Activated T-cell treated with anti-CD3 and anti-CD28 coated beads for 1 hour (primary cell): Measurements from ENCODE around the gene DEFB110.

Experiments
- DNase-seq: peaks from one replicate; pipeline ENCODE4 v3.0.0-alpha.2; 2020; ENCODE audit warnings: low read depth

The DEFB110 gene

DNA sequence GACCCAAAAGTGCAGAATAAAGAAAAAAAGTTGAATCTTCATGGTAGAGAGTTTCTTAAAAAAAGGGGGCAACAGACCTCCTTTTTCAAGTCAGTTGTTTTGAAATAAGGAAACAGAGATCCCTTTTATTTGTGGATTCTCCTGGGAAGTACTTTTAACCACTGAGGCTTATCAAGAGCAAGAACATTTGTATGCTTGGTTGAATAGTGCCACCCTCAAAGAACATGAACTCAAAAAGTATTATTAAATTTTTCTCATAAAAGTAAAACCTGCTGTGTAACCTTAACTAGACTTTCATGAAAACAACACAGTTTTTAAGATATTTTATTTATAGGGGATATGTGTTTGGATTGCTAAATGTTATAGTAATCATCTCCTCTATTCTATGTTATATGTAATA, at the start of gene DEFB110:
TSS of gene DEFB110 (minus strand) at position 101 of the 400 bp plus-strand sequence. CDS start at position 42, 59 bp downstream.
- DNase-seq, result no peak

DNA sequence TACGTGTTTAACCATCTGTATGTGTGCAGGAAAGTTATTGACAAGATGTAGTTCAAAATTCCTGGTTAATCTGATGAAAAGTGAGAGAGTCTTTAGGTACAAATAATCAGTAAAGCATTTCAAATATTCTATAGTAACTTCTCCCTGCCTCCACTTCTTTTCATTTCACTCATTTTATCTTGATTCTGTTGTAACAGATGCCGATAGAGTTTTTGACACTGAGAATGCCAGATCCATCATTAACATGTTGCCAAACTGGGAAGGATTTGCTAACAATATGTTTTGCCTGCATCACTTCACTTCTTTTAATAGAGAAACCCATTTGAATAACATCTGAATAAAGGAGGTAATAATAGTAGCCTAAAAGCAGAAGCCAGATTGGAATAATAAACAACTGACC, 48.3 kb upstream of the DEFB110 start:
- no peak for DNase-seq

DNA sequence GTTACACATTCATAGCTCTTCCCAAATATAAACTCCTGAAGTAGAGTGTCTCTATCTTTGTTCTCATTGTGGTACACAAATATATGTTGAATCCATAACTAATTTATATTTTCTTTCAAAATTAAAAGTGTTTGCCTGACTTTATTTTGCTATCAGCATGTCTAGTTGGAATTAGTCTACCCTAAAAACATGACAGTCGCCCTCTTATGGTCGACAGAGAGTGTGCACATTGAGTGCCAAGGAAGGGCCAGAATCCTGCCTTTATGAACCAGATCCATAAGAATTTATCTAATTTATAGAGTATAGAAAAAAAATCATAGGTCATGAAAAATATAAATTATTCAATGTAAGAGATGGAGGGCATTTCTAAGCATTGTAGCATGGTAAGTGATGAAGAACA, 40.3 kb upstream of the DEFB110 start:
- DNase-seq, result no peak

DNA sequence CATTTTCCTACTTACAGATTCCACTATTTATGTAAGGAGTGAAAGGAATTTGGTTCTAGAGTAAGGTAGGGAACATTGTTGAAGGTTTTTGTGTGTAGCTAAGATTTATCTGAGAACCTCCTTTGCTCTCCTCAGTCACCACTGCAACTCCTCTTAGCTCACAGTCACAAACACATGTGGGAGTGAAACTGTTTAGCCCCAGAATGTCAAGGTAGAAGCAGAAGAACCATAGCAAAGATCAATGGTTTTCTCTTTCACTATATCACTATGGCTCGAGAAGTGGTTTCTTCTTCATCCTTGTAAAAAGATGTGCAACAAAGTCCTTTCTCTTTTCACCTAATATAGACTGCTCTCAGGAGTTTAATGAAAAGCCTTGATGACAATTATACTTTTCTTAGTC, 34.4 kb upstream of the DEFB110 start:
- no peak for DNase-seq

DNA sequence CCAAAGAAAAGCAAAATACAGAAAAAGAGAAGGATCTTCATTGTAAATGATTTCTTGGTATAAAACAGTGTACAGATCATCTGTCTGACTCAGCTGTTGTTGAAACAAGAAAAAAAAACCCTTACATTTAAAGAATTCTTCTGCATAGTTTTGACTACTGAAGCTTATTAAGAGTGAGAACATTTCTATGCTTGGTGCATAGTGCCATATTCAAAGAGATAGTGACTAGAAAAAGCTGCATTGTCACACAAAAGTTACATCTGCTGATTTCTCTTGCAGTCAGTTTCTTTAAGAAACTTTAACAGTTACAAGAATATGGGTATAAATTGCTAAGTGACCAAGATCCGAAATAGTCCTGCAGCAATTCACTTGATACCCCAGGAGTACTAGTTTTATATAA, 28.0 kb upstream of the DEFB110 start, which contains the start of gene DEFB112:
TSS of gene DEFB112 (minus strand) at position 101 of the 400 bp plus-strand sequence. CDS start at position 41, 60 bp downstream.
- DNase-seq, result no peak

DNA sequence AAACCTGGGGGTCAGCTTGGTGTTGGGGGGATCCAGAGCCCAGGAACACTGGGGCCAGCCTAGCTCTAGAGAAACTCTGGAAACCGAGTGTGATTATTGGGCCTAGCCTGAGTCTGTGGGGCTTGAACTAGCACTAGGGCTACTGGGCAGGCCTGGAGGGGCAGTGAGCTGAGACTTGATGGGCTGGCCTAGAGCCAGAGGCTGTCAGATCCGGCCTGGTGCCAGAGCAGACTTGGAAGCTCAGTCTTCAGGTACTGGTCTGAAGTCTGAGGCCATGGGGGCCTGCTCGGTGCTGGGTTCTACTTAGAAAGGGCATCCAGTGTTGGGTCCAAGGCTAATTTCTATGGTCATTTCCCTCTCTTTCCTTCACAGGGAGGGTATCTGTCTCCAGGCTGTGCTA, 25.2 kb upstream of the DEFB110 start:
- no peak for DNase-seq

DNA sequence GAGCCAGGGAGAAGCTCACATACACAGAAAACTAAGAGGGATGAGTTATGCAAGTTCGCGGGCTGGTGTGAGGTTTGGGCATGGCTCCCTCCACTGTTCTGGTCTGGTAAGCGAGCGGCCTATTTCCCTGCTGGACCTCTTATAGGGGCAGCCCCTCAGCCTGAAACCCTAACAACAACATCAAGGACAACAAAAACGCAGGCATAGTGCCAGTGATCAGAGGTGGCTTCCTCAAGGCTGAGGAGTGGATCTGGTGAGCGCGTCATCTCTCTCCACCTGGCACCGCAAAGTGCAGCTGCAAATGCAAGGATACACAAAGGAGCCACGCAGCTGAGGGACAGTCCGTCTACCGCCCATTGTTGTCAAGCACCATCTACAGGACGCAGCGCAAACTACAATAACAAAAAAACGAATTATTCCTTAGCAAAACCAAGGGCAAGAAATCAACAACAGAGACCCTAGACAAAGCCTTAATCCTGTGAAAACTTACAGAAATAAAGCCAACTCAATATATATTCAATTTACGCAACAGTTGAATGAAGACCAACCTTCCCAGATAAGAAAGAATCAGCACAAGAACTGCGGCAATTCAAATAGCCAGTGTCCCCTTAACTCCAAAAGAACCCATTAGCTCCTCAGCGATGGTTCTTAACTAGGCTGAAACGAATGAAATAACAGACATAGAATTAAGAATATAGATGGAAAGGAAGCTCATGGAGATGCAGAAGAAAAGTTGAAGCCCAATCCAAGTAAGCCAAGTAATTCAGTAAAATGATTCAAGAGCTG, 9.2 kb upstream of the DEFB110 start:
- DNase-seq, result no peak

DNA sequence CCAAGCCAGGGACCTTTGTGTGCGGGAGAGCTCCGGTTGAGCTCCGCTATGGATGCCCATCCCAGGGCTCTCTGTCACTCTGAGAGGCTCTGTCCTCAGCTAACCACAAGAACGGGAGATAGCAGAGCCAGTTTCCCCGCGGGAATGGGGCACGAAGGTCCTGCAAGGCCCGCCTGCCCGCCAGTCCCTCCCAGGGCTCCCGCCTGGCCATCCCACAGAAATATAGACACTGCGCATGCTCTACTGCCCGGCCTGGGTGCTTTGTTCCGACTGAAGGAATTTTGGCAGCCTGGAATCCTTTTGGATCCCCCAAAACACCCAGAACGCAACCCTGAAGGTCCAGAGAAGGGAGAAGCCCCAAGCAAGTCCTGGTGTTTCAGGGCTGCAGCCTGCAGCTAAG, 8.6 kb upstream of the DEFB110 start:
- DNase-seq, result no peak

DNA sequence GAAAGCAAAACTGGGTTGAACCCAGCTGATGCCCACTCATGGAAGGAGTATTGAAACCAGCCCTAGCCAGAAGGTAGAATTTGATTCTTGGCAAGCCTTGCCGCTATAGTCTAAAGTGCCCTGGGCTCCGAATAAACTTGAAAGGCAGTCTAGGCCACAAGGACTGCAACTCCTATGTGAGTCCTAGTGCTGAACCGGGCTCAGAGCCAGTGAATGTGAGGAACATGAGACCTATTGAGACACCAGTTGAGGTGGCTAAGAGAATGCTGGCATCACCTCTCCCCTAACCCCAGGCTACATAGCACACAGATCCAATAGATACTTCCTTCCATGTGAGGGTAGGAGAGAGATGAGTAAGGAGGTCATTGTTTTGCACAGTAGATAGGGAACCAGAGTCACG, 3.5 kb upstream of the DEFB110 start:
- DNase-seq, result no peak

DNA sequence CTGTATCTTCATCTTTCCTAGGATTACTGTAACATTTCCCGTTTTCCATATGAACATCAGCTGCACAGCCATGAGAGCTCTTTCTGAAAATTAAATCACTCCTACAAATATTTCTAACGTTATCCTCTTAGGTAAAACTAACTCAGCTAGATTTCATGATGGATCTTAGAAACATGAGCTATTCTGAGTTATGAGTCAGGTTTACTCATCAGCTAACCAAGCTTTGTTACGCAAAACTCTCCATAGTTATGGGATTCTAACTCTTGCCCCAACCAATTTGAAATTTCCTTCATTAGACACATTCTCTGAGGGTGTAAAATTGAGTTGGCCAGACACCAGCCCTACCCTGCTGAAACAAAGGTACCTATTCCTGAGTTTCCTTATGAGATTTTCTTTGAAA, 14.0 kb downstream of the DEFB110 start:
- no peak for DNase-seq

DNA sequence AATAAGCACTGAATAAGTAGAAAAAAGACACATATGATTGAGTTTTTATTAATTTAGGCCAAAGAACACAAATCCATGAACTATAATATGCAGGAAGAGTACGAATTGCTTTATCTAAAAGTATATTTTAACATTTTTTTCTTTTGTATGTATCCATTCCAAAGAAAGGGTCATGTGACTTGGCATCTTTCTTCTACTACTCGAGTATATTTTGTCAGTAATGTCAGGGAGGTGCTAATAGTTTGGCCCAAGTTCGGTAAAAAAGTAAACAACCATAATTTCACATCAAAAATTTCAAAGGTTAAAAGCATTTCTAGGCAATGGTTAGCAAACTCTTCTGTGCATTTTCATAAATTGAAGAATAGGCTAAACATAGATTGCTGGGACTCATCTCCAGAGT, 18.7 kb downstream of the DEFB110 start:
- DNase-seq, result no peak

DNA sequence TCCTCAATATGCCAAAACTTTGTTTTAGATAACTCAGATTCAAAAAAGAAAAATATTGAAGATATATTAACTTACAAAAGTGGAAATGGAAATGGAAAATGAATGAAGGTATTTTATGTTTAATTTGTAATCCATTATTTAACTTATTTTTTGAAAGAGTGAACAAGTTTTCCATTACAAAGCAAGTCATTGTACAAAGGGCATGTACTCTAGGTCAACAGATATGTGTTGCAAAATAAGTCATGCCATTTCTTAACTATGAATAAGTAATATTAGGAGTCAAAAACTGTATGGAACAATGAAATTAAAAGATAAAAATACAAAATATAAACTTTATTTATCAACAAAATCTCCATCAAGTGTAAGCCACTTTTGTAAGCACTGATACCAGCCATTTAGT, 26.5 kb downstream of the DEFB110 start:
- no peak for DNase-seq

DNA sequence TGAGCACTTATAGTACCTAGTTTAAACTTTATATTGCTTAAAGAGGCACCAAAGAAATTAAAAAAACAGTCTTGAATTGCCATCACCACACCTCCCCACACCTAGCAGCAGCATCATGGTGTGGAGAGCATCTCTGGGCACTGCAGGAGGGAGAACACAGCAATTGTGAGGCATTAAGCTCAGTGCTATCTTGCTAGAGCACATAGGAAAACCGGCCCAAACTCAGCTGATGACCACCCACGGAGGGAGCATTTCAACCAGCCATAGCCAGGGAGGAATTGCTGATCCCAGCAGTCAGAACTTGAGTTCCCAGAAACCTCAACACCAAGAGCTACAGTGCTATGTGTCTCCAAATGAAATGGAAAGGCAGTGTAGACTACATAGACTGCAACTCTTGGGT, 32.9 kb downstream of the DEFB110 start:
- DNase-seq, result no peak

DNA sequence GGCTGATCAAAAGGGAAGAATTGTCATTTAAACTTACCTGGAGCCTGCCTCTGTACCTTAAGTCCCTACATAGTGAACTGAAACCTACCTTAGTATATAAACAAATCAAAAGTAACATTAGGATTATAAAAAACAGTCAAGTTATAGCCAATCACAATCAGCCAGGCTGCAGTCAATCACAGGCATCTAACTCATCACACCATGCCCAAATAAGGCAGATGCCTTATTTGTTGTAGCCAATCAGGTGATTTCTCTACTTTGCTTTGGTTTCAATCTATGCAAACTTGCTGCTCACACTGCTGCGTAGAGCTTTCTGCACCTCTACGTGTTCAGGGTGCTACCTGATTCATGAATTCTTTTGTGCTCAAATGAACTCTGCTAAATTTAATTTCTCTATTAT, 34.0 kb downstream of the DEFB110 start:
- DNase-seq, result no peak

DNA sequence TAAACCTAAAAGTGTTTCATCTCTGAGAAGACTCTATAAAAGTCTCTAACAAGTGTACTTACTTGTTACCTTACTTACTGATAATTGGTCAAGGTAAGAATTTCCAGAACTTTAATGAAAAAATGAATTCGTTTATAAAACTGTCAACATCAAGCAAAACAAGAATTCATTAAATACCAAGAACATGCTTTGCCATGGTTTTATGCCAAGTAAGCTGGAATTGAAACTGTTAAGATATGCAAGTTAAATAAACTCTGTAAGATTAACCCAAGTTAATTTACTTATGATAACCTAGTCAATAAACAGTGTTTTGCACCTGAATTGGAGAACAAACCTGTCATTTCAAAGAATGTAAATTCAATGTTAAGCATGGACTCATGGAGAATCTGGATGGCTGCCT, 35.2 kb downstream of the DEFB110 start:
- no peak for DNase-seq

DNA sequence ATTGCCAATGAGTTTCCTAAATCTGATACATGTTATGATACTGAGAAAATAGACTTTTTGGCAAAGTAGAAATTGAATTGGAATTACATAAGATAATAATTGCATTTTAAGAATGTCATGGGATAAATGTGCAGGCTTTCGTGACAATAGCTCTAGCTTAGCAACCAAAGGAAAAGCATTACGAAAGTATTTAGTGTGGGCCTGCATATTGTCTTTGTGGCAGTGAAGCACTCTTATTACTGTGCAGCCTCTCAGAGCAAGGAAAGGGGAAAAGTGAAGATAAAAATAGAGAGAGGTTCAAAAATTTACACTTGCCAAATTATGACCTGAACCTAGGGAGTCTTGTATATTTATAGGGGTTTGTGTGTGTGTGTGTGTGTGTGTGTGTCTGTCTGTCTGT, 39.7 kb downstream of the DEFB110 start:
- no peak for DNase-seq

DNA sequence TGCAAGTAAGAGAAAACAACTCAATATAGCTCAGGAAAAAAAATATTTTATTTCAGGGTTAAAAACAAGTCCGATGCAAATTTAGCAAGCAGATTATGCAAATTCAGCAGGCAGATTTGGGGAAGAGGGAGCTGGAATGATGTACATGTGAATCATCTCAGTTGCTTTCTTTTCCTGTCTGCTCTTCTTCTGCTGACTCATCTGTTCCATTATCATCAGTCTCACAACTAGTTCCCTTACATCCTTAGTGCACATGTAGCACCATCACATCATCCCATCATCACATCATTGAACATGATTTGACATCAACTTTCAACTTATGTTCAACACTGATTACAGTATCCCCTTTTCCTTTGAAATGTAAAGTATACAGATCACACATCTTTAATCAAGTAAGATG, 40.9 kb downstream of the DEFB110 start:
- no peak for DNase-seq

DNA sequence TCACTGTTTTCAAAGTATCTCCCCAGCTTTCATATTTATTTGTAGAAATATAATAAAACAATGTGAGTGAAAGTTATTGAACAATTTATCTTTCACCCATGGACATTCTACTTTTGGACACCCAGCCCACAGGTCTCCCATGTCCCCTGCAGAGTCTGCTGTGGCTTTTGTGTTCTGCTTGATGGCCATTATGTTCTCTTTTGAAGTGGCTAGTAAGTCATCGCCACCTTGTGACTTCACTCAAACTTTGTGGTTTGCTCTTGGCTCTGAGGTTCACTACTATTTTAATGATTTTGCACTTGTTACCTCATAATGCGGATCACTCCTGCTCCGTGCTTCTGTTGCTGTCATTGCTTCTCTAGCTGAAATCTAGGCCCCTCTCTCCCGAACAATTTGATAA, 42.2 kb downstream of the DEFB110 start:
- no peak for DNase-seq

DNA sequence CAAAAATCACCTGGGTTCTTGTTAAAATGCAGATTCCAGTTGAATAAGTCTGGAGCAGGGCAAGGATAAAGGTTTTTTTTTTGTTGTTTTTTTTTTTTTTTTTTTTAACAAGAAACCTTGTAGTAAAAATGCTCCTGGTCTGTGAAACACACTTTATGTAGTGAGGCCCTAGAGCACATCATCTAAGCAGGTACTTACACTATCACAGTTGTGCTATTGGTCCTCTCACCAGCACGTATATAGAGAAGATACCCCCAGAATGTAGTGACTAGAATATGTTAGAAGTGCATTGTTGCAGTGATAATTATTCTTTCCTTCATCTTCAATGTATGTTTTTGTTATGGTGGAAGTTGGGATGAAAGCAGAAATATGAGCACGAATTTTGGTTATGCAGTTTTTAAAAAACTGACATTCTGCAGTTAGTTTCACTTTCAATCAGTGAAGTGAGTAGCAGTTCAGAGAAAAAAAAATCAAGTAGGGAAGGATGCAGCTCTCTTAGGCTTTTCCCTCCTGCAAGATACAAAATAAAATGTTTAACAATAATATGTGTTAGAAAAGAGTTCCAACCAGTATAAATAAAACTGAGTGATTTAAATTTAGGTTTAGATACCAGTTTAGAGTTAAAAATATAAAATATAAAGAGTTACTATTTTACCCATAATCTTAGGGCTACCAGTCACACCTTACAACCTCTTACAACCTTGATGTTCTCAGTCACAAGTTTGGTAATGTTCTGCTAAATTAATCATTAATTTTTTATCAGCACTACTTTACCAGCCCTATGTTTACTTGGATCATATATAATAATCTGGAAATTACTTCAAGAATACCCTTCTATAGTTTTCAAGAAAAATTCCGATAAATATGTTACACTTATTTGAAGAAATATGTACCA, 43.2 kb downstream of the DEFB110 start:
- no peak for DNase-seq

DNA sequence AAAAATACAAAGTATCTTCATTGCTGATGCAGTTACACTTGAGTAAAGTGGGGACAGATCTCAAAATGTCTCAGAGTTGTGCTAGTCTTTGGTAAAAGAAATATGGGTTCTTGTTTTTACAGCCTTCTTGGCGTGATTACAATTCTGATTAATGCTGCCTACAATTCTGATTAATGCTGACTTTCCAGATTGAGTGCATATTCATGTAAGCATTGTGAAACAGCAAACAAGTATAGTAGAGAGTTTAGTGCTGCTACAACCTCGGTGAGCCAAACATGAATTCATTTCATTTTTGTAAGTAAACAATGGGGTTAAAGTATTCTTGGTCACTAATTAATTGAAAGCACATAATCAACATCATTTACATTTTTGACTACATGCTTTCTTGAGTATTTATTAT, 52.2 kb downstream of the DEFB110 start, which contains the start of gene DEFB113:
TSS of gene DEFB113 (minus strand) at position 21 of the 400 bp plus-strand sequence. CDS start at position 21, 0 bp downstream.
- no peak for DNase-seq
